Measurements from ENCODE around the gene INTS1. TPM values are rescaled to one million over a fixed set of nuclear protein-coding genes. Genes with fewer than 3 reads are reported as not detected.

INTS1 gene
- total RNA-seq, 4 donors from 2014 or later: 19.0 to 71.6 (median 23.8) TPM

DNA sequence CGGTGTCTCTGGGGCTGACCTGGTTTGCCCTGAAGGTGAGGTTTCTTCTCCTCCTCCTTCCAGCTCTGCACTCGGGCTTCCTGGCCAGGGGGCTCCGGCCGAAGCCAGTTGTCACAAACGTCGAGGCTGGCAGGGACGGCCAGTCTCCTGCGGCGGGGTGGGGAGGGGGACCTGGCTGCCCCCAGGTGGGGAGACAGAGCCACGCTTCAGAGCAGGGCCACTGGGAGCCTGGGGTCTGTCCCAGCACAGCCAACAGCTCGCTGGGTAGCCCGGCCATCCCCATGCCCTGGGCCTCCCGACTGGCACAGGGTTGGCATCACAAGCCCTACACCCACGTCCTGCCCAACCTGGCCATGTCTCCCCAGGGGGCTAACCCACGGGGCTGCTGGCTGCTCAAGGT lies 65.4 kb downstream of the INTS1 start:
- TF ChIP-seq, protein P1, sequence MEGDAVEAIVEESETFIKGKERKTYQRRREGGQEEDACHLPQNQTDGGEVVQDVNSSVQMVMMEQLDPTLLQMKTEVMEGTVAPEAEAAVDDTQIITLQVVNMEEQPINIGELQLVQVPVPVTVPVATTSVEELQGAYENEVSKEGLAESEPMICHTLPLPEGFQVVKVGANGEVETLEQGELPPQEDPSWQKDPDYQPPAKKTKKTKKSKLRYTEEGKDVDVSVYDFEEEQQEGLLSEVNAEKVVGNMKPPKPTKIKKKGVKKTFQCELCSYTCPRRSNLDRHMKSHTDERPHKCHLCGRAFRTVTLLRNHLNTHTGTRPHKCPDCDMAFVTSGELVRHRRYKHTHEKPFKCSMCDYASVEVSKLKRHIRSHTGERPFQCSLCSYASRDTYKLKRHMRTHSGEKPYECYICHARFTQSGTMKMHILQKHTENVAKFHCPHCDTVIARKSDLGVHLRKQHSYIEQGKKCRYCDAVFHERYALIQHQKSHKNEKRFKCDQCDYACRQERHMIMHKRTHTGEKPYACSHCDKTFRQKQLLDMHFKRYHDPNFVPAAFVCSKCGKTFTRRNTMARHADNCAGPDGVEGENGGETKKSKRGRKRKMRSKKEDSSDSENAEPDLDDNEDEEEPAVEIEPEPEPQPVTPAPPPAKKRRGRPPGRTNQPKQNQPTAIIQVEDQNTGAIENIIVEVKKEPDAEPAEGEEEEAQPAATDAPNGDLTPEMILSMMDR (IDR thresholded peaks at IDR 0.05; ENCODE audit: low read depth): no peak

DNA sequence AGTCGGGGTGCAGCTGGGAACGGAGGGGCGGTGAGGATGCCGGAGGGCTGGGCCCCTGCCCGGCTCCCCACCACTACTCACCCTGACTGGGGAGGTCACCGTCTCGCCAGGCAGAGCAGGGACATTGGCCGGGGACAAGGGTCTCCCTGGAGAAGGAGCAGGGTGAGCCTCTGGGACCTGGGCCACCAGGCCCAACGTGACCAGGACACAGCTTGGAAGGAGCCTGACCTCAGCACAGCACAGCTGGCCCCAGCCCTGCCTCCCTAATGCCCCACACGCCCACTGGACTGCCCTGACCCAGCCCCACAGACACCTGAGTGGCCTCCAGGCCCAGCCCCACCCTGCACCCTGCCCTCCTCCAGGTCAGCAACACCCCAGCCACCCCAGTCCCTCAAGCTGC lies 66.0 kb downstream of the INTS1 start:
- TF ChIP-seq, protein P1 (IDR thresholded peaks at IDR 0.05; ENCODE audit: low read depth): no peak

DNA sequence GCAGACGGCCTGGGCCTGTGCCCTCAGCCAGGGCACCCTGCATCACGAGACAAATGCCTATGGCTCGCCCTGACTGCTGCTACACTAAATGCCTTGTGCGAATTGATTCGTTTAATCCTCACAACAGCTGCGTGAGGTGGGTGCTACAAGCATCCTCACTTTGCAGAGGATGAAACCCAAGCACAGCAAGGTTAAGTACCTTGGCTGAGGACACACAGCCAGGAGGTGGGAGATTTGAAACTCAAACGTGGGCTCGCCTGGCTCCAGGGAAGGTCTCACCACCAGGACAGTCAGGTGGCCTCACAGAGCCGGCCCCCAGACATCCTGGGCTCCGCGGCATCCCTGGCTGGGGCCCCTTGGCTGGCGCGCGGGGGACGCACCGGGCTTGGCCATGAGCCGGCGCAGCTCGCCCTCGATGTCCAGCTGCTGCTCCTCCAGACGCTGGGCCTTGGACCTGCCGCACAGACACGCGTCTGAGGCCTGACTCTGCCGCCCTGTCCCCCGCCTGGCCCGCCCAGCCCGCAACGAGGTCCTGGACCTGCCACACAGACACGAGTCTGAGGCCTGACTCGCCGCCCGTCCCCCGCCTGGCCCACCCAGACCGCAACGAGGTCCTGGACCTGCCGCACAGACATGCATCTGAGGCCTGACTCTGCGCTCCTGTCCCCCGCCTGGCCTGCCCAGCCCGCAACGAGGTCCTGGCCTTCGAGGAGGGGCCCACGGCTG lies 66.9 kb downstream of the INTS1 start:
- TF ChIP-seq, protein P1 (IDR thresholded peaks at IDR 0.05; ENCODE audit: low read depth): no peak

GRCh38 chr7:1436608-1437007 lies 67.6 kb downstream of the INTS1 start:
- TF ChIP-seq, protein P1 (IDR thresholded peaks at IDR 0.05; ENCODE audit: low read depth): no peak

- TF ChIP-seq, protein P1 (IDR thresholded peaks at IDR 0.05; ENCODE audit: low read depth): no peak
Measured at GRCh38 chr7:1434891-1435670, 69.1 kb downstream of the INTS1 start.

DNA sequence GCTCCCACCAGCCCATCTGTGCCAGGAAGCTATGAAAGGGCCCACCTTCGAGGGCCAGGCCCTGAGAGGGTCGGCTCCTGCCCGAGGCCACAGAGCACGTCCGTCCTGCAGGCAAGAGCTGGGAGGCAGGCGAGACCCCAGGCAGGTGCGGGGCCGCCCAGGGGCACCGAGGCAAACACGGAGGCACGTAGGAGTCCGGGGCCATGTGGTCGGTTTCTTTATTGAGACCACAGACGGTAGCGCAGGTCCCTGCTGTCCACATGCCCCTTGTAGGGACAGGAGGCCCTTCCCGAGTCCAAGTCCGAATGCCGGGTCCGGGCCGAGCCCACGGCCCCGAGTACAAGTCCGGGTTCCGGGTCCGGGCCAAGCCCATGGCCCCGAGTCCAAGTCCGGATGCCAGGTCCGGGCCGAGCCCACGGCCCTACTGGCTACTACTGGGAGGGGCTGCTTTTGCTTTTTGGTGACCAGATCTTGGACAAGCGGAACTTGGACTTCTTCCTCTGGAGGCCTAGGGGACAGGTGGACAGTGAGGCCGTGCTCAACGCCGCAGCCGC lies 69.9 kb downstream of the INTS1 start:
- TF ChIP-seq, protein P1 (IDR thresholded peaks at IDR 0.05; ENCODE audit: low read depth): no peak

All from subcutaneous adipose tissue (tissue), 4 donors.